Measurements from ENCODE around the gene MZF1. TPM values are rescaled to one million over a fixed set of nuclear protein-coding genes. Genes with fewer than 3 reads are reported as not detected.

Gene MZF1
- total and polyA plus RNA-seq, 2 donors (not counting 3 experiments of a cell fraction or from before 2014, with no cell fraction given): 26.4 to 30.8 TPM

DNA sequence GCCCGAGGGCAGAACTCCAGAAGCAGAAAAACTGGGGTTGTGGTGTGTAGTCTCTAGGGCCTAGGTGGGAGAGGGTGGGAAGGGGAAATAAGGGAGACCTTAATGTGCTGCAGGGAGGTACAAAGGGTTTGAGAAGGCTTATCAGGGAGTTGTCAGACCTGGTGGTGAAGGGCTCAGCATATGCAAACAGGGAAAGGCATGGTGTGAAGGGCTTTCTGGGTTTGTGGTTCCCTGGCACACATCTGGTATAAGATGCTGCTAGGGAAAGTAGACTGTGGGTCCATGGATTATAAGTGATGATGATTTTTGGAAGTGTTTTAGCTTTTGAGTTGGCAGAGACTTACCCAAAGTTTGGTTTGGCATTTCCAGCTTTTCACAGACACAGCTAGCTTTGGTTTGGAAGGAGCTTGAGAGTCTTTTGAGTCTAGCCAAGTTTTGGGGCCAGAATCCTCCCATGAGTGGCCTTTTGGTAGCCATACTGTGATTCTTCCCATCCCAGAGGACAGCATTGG is 27.1 kb downstream of the MZF1 start:
- intact Hi-C loops (cut with micrococcal nuclease) (no loop called here), dilution Hi-C loops (cut with MboI; ENCODE audit: extremely low pct_ligation_motif_present, low sequenced_read_pairs) (no loop called here)
- H3K36me3 ChIP-seq (ENCODE audit: control insufficient read depth in 2 of 2, extremely low read depth in 1 of 2, insufficient read depth in 2 of 2, low read length in 2 of 2): peaks cover 8 to 37% of the 10 kb centered on the region in 2 experiments
- H3K4me3 ChIP-seq (replicated peaks in 1 of 3; ENCODE audit: insufficient read depth in 1 of 3, low read depth in 1 of 3, low read length in 3 of 3): peak overlapping the region; percentile 82 to 94 (median 85)
- BruUV-seq (replicated peaks): no TSS peak
- H3K27ac ChIP-seq (ENCODE audit: insufficient read depth, low read depth, low read length): no peak overlapping the region
- peaks cover 4% of the 10 kb centered on the region for H4K20me1 ChIP-seq (replicated peaks; ENCODE audit: control insufficient read depth, extremely low read depth, insufficient read depth, low read length)
- TF ChIP-seq FOS (IDR thresholded peaks at IDR 0.05; ENCODE audit: borderline replicate concordance, insufficient read depth, low read length): no peak
- no peak for TF ChIP-seq JUN (IDR thresholded peaks at IDR 0.05; ENCODE audit: borderline replicate concordance, insufficient read depth, insufficient read length, low read depth)
- no peak for TF ChIP-seq EZH2 (IDR thresholded peaks at IDR 0.05; ENCODE audit: borderline replicate concordance, low read depth, low read length, severe bottlenecking)
- TF ChIP-seq POLR2AphosphoS5 (IDR thresholded peaks at IDR 0.05; ENCODE audit: insufficient read depth, low read depth, low read length): no peak
- TF ChIP-seq MYC (IDR thresholded peaks at IDR 0.05; ENCODE audit: low read depth, low read length): no peak
- no peak for TF ChIP-seq CTCF (IDR thresholded peaks at IDR 0.05; ENCODE audit: extremely low read depth in 1 of 2, insufficient read depth in 1 of 2, low read depth in 1 of 2, low read length in 2 of 2)
- TF ChIP-seq POLR2A (IDR thresholded peaks at IDR 0.05; ENCODE audit: low read depth, low read length): no peak
- no peak for TF ChIP-seq GATA2 (IDR thresholded peaks at IDR 0.05; ENCODE audit: insufficient read depth, insufficient read length, low read depth, low read length)
- TF ChIP-seq MAX (IDR thresholded peaks at IDR 0.05; ENCODE audit: insufficient read depth, insufficient read length): no peak
- peak overlapping the region; percentile 44 for H3K4me2 ChIP-seq (ENCODE audit: insufficient read depth, low read length)
- no peak overlapping the region for H2AFZ ChIP-seq (ENCODE audit: low read depth, low read length)
- no peaks in the 10 kb centered on the region for H3K9me1 ChIP-seq (replicated peaks; ENCODE audit: control insufficient read depth, extremely low read depth, insufficient read depth, low read length)
- CTCF ChIA-PET: interaction anchor here (1.2 to 2.2 kb wide), 3 partner anchors 8 to 35 kb away, joined by 3 to 15 read pairs (median 9); partner anchors contain the start of genes CHMP2A and ZBTB45
- POLR2A ChIA-PET: interaction anchor here (0.6 to 1.8 kb wide), 2 partner anchors 12 to 26 kb away, joined by 6 read pairs; partner anchors contain the start of gene ZBTB45
- no peak for FAIRE-seq
- H3K27me3 ChIP-seq (ENCODE audit: control insufficient read depth in 2 of 2, insufficient read depth in 2 of 2, low read length in 2 of 2): peaks cover 0 to 2% of the 10 kb centered on the region in 2 experiments
- no peak for DNase-seq (ENCODE audit: low read depth, low spot score)
- H3K4me1 ChIP-seq (ENCODE audit: control insufficient read depth, extremely low read depth, insufficient read depth, low read length): peaks cover 15% of the 10 kb centered on the region
- peaks cover 50% of the 10 kb centered on the region for H3K79me2 ChIP-seq (ENCODE audit: control insufficient read depth, insufficient read depth, low read length)
- H3K9ac ChIP-seq (replicated peaks; ENCODE audit: extremely low read depth, insufficient read depth, low read length): peak overlapping the region; percentile 71
- H3K9me3 ChIP-seq (replicated peaks; ENCODE audit: control insufficient read depth, insufficient read depth, low read length): no peaks in the 10 kb centered on the region
